T-helper 17 cell (primary cell): ENCODE measurements around the gene PGPEP1. TPM values are rescaled to one million over a fixed set of nuclear protein-coding genes. Genes with fewer than 3 reads are reported as not detected.
"Not testable (repeated sequence)": the region's sequence is repeated elsewhere in the genome, so short reads cannot be mapped to it uniquely, and the experiment has no call there.

Experiments used
- ATAC-seq: fragments of 150-1000 bp; cut with Tn5 transposase; 2 replicates; pipeline ENCODE4 v1.10.0; 2021; ENCODE audit warnings: mild to moderate bottlenecking, moderate library complexity
- DNase-seq, 3 donors: peaks; one replicate each; pipeline versions ENCODE4 v3.0.0 to v3.0.0-alpha.2; 2020 to 2021
- H3K9me3 ChIP-seq: one replicate; pipeline ENCODE4 v1.7.0; 2013; ENCODE audit warnings: low read length, mild to moderate bottlenecking; ENCODE audit not compliant: control insufficient read depth, poor library complexity, severe bottlenecking
- H3K27ac Mint-ChIP-seq: one replicate; pipeline ENCODE4 v1.8.0; 2022; ENCODE audit warnings: mild to moderate bottlenecking, moderate library complexity, mixed read lengths
- H3K27me3 Mint-ChIP-seq: one replicate; pipeline ENCODE4 v1.8.0; 2022; ENCODE audit warnings: mixed read lengths
- H3K36me3 Mint-ChIP-seq: one replicate; pipeline ENCODE4 v1.8.0; 2022; ENCODE audit warnings: low read depth, mixed read lengths
- H3K4me1 Mint-ChIP-seq: one replicate; pipeline ENCODE4 v1.8.0; 2022; ENCODE audit warnings: mild to moderate bottlenecking, mixed read lengths
- H3K4me3 Mint-ChIP-seq: one replicate; pipeline ENCODE4 v1.8.0; 2022; ENCODE audit warnings: mild to moderate bottlenecking, moderate library complexity, mixed read lengths
- total RNA-seq, 4 donors: library from RNA in 2 of 4; stranded (reverse) in 2 of 4; gene quantifications; one replicate each; pipeline ENCODE4 v1.2.3 and lab custom pipeline; 2022 to 2026

Gene PGPEP1
- total RNA-seq, 2 donors from 2014 or later: 22.0 to 28.3 TPM

- Mint-ChIP-seq H3K4me1 (peaks cover 6% of the 10 kb centered on the region), H3K4me3 (peak overlapping the region; percentile 28), H3K27ac (no peak overlapping the region), H3K27me3 (peaks cover 21% of the 10 kb centered on the region), H3K36me3 (no peaks in the 10 kb centered on the region)
- ATAC-seq (peak; percentile 71), DNase-seq (no peak)
- no peaks in the 10 kb centered on the region for H3K9me3 ChIP-seq
Observed at GRCh38 chr19:18401580-18402112, 61.2 kb downstream of the PGPEP1 start.

- ATAC-seq, H3K4me1 Mint-ChIP-seq, H3K27ac Mint-ChIP-seq, H3K9me3 ChIP-seq, H3K36me3 Mint-ChIP-seq, DNase-seq: not testable (repeated sequence)
- Mint-ChIP-seq H3K27me3 (peaks cover 14% of the 10 kb centered on the region), H3K4me3 (peak overlapping the region; percentile 7)
Observed at GRCh38 chr19:18402455-18403248, 62.3 kb downstream of the PGPEP1 start.

GRCh38 chr19:18405754-18406153 is 65.4 kb downstream of the PGPEP1 start:
- ATAC-seq, H3K4me3 Mint-ChIP-seq, H3K27me3 Mint-ChIP-seq, H3K9me3 ChIP-seq, H3K36me3 Mint-ChIP-seq, DNase-seq, H3K27ac Mint-ChIP-seq, H3K4me1 Mint-ChIP-seq: not testable (repeated sequence)

DNA sequence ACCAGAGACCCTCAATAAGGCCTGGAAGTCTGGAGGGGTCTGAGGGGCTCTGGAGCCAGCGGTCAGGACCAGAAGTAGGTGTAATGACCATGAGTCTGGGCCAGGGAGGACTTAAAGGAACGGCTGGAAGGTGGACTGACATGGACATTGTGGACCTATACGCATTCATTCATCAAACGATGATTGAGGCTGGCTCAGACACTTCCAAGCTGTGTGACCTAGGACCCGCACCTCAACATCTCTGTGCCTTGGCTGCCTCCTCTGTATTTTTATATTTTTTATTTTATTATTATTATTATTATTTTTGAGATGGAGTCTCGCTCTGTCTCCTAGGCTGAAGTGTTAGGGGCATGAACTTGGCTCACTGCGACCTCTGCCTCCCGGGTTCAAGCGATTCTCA is 66.4 kb downstream of the PGPEP1 start:
- H3K9me3 ChIP-seq: no peaks in the 10 kb centered on the region
- ATAC-seq (no peak), DNase-seq (no peak)
- Mint-ChIP-seq H3K36me3 (no peaks in the 10 kb centered on the region), H3K4me1 (peaks cover 6% of the 10 kb centered on the region), H3K27ac (no peak overlapping the region), H3K27me3 (peaks cover 2% of the 10 kb centered on the region), H3K4me3 (no peak overlapping the region)

DNA sequence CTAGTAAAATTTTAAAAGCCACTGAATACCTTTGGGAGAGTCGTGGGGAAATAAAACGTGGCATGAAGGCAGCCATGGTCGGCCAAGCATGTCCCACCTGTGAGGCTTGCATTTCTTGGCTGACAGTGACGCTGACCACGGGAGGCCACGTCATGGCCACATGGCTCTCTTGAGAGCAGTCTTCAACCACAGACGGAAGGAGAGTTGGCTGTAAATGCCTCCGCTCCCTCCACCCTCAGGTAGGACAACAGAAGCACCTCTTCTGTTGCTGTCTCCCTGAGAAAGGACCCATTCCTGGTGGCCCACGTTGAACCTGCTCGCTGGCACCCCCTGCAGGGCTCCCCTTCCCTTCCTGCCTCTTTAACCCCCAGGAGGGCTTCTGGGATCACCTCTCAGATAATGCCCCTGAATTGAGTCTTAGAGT is 67.7 kb downstream of the PGPEP1 start:
- Mint-ChIP-seq H3K4me1 (peaks cover 4% of the 10 kb centered on the region), H3K36me3 (no peaks in the 10 kb centered on the region), H3K27me3 (no peaks in the 10 kb centered on the region), H3K27ac (no peak overlapping the region), H3K4me3 (no peak overlapping the region)
- peak; percentile 50 for ATAC-seq
- H3K9me3 ChIP-seq: no peaks in the 10 kb centered on the region
- no peak for DNase-seq

DNA sequence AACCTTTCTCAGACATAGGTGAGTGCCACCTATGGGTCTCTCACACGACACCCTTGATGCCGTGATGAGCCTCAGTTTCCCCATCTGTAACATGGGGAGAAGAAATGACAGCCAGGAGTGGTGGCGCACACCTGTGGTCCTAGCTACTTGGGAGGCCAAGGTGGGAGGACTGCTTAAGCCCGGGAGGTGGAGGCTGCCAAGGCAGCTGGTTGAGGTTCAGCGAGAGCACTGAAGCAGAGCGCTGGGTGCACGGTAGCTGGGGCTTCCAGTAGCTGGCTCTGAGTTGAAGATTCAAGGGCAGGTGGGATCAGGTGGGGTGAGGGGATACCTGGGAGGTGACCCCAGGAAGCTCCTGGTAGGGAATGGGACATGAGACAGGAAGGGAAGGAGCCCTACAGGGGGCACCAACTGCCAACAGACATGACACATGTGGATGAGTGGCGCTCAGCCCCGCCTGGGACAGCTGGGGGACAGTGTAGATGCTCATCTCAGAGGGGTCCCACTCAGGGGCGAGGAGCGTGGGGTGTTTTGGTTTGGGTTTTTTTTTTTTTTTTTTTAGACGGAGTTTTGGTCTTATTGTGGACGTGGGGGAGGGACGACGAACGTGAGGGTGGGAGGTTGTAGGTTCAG is 72.3 kb downstream of the PGPEP1 start:
- DNase-seq (no peak), ATAC-seq (no peak)
- peaks cover 31% of the 10 kb centered on the region for H3K4me1 Mint-ChIP-seq
- H3K27me3 Mint-ChIP-seq: no peaks in the 10 kb centered on the region
- H3K4me3 Mint-ChIP-seq: no peak overlapping the region
- no peaks in the 10 kb centered on the region for H3K9me3 ChIP-seq
- H3K36me3 Mint-ChIP-seq: no peaks in the 10 kb centered on the region
- no peak overlapping the region for H3K27ac Mint-ChIP-seq

- no peak for ATAC-seq
- Mint-ChIP-seq H3K27ac (peak overlapping the region; percentile 49), H3K4me1 (peaks cover 45% of the 10 kb centered on the region), H3K4me3 (peak overlapping the region; percentile 70), H3K27me3 (no peaks in the 10 kb centered on the region), H3K36me3 (no peaks in the 10 kb centered on the region)
- H3K9me3 ChIP-seq: no peaks in the 10 kb centered on the region
- DNase-seq: no peak
Observed at GRCh38 chr19:18414504-18415177, 74.2 kb downstream of the PGPEP1 start.

DNA sequence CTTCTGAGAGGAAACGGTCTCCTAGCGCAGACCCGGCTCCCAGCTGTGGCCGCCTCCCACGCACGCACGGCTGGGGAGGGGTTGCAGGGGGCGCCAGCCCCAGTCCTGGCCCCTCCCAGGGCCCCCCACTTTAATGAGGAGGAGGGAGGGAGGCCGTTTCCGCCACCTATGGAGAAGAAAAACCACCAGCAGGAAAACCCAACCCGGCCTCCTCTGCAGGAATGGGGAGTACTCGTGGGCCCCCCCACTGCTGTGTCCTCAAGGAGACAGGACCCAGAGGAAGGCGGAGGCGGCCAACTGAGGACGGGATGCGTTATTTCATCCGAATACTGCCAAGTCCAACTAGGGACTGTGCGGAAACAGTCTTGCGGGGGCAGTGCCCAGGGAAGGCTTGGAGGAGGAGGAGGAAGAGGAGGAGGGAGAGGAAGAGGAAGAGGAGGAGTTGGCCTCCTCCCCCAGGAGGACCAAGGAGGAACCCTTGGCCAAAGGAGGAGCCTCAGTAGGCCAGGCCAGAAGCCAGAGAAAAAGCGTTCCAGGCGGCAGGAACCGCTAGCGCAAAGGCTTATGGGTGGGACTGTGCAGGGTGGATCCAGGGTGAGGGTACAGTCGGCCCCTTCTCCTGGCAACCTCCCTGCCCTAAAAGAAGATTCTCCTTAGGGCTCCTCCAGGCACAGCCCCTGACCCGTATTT is 74.9 kb downstream of the PGPEP1 start:
- Mint-ChIP-seq H3K4me1 (peaks cover 46% of the 10 kb centered on the region), H3K27ac (peak overlapping the region; percentile 49), H3K4me3 (peak overlapping the region; percentile 70), H3K27me3 (no peaks in the 10 kb centered on the region), H3K36me3 (no peaks in the 10 kb centered on the region)
- DNase-seq (no peak), ATAC-seq (no peak)
- no peaks in the 10 kb centered on the region for H3K9me3 ChIP-seq

DNA sequence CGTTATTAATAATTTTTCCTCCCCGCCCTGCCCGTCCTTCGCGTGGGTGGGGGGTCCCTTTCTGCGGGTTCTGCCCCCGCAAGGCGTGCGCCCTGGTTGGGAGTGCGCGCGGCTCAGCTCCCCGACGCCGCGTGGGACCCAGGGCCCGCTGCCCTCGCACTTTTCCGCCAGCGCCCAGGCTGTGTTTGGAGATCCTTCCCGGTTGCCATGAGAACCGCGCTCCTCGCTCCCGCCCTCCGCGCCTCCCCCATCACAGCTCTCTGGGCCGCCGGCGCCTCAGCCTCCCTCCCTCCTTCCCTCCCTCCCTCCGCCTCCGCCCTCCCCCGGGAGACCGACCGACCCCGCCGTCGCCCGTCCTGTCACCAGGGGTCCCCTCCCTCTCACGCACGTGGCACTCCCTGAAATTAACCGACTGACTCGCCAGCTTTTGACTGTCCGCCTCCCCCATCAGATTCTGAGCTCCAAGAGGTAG is 76.4 kb downstream of the PGPEP1 start:
- Mint-ChIP-seq H3K4me3 (peak overlapping the region; percentile 88), H3K4me1 (peaks cover 54% of the 10 kb centered on the region), H3K27me3 (no peaks in the 10 kb centered on the region), H3K27ac (peak overlapping the region; percentile 83), H3K36me3 (no peaks in the 10 kb centered on the region)
- ATAC-seq: peak; percentile 35
- H3K9me3 ChIP-seq: no peaks in the 10 kb centered on the region
- DNase-seq: peak; percentile 56 to 64 (median 61)

- DNase-seq: peak in 1 of 3 donors; percentile 24
- H3K4me1 Mint-ChIP-seq: peaks cover 60% of the 10 kb centered on the region
- H3K27me3 Mint-ChIP-seq: no peaks in the 10 kb centered on the region
- peak overlapping the region; percentile 83 for H3K27ac Mint-ChIP-seq
- no peak for ATAC-seq
- peak overlapping the region; percentile 97 for H3K4me3 Mint-ChIP-seq
- no peaks in the 10 kb centered on the region for H3K9me3 ChIP-seq
- no peaks in the 10 kb centered on the region for H3K36me3 Mint-ChIP-seq
Observed at GRCh38 chr19:18417250-18418028, 77.0 kb downstream of the PGPEP1 start.

DNA sequence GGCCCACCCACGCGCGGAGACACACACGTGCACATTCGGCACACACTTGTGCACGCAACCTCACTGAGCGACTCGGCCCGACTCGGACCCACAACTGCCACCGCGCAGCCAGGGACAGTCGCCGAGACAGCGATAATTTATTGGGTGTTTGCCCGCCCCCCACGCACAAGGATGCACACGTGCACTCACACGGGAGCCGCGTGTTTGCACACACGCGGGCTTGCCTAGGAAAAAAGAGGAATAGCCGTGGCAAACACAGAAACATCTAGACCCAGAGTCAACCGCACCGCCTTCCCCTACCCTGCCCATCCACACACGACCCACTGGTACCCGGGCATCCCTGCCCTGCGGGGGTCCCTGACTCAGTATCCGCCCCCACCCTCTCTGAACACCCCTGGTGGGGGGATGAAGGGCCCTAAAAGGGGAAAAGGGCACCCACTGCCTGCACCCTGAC is 77.7 kb downstream of the PGPEP1 start:
- H3K36me3 Mint-ChIP-seq: no peaks in the 10 kb centered on the region
- no peak for DNase-seq
- peak overlapping the region; percentile 83 for H3K27ac Mint-ChIP-seq
- ATAC-seq: no peak
- no peaks in the 10 kb centered on the region for H3K27me3 Mint-ChIP-seq
- peaks cover 66% of the 10 kb centered on the region for H3K4me1 Mint-ChIP-seq
- H3K4me3 Mint-ChIP-seq: peak overlapping the region; percentile 97
- H3K9me3 ChIP-seq: no peaks in the 10 kb centered on the region
